Omental fat pad (tissue), 4 donors: Measurements from ENCODE around the gene ST6GALNAC2. TPM values are rescaled to one million over a fixed set of nuclear protein-coding genes. Genes with fewer than 3 reads are reported as not detected.

Experiments used
- ATAC-seq: fragments of 150-250 bp; one replicate; pipeline ENCODE4 v1.9.1; 2016; ENCODE audit warnings: mild to moderate bottlenecking, moderate library complexity; ENCODE audit not compliant: low FRiP score
- DNase-seq: peaks from one replicate; pipeline ENCODE4 v3.0.0-alpha.2; 2019; ENCODE audit warnings: low spot score
- CTCF ChIP-seq, 3 donors: fragments of 450-650 bp; IDR thresholded peaks; one replicate each; pipeline ENCODE4 v1.5.1; 2016 to 2017; ENCODE audit warnings: antibody characterized with exemption in 3 of 3, mild to moderate bottlenecking in 3 of 3, moderate library complexity in 2 of 3
- total RNA-seq, 4 donors: library from RNA; depleted of rRNA; stranded (reverse); fragments of >200 nt; gene quantifications; one replicate each; pipeline ENCODE4 v1.1.0, GENCODE V29; 2016

Gene ST6GALNAC2
- total RNA-seq, 4 donors from 2014 or later: 4.2 to 12.1 (median 9.7) TPM

DNA sequence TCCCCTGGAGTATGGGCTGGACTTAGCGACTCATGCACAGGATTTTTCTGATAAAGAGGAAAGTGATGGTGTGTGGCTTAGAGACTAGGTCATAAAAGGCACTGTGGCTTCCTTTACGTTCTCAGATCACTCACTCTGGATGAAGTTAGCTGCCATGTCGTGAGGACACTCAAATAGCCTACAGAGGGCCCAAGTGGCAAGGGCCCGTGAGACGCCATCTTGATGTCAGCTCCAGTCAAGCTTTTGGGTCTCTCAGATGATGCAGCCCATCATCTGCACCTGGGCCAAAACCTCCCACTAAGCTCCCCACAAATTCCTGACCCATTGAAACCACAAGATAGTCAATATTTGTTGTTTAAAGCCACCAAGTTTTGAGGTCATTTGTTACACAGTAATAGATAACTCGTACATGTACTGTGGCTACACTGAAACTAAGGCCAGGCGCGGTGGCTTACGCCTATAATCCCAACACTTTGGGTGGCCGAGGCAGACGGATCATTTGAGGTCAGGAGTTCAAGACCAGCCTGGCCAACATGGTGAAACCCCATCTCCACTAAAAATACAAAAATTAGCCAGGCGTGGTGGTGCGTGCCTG is 14.7 kb downstream of the ST6GALNAC2 start:
- TF ChIP-seq CTCF (IDR thresholded peaks at IDR 0.05): no peak
- ATAC-seq (no peak), DNase-seq (no peak)

DNA sequence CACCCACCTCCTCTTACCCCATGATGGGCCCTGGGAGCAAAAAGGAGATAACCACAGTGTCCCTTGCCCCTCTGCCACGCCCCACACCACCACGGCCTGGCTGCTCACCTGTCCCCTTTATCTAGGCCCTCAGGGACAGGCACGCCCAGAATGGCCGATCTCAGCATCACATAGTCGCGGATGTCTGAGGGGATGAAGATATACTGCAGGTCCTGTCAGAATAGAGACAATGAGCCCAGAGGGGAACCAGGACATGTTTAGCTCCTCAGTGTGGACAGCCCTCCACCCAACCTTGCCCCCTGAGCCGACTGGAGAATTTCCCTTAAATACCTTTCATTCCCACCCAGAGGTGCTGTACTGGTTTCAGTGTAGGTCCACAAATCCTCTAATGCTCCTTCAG is 15.2 kb downstream of the ST6GALNAC2 start:
- DNase-seq (no peak), ATAC-seq (no peak)
- no peak for TF ChIP-seq CTCF (IDR thresholded peaks at IDR 0.05)

DNA sequence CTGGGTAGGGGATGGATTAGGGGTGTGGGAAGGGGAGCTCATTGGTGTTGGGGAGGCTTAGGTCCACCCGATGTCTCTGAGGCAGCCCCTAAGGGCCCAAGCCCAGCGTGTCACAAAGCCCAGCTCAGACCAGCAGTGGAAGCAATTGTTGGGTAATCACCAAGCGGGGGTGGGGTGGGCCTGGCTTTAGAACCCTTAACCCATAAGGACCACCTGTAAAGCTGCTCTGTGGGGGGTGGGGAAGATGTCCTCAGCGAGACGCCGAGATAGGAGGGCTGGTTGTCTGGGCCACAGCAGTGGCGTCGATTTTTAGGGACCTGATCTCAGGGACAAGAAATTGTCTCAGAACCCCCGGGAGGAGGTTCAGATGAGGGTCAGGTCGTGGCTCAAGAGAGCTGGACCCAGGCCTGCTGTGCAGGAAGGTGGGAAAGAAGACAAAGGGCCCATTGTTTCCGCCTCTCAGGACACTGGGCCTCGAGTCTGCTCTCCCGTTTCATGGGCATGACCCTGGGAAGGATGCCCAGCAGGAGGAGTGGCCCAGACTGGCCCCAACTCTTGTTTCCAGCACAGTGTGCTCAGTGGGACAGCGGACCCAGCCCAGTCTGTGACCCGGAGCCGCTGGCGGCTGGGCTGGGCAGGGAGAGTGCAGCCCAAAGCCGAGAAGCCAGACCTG is 15.9 kb downstream of the ST6GALNAC2 start:
- no peak for ATAC-seq
- TF ChIP-seq CTCF (IDR thresholded peaks at IDR 0.05): no peak
- DNase-seq: no peak

DNA sequence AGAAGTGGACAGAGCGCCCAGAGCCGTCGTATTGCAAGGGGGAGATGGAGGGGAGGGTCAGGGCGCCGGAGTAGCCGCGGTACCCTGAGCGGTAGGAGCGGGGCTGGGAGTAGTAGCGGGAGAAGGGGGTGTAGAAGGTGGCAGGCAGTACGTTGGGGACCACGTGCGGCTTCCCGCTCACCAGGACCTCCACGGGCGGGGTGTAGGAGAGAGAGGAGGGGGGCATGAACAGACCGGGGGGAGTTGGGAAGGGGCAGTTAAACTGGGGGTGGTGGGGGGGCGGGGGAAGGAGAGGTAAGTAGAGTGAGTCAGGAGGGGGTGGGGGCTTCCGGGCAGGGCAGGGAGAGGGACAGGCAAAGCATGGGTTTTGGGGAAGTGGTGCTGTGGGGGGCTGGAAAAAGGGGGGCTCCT is 16.8 kb downstream of the ST6GALNAC2 start:
- TF ChIP-seq CTCF (IDR thresholded peaks at IDR 0.05): no peak
- ATAC-seq: no peak
- DNase-seq: no peak

- ATAC-seq (peak; percentile 12), DNase-seq (no peak)
- TF ChIP-seq CTCF (IDR thresholded peaks at IDR 0.05): no peak
Observed at GRCh38 chr17:76567634-76568432, 17.8 kb downstream of the ST6GALNAC2 start.

GRCh38 chr17:76566988-76567431 is 18.6 kb downstream of the ST6GALNAC2 start:
- no peak for TF ChIP-seq CTCF (IDR thresholded peaks at IDR 0.05)
- DNase-seq: no peak
- ATAC-seq: no peak
